AG09309 (cell line): ENCODE measurements around the gene XAF1.
"Not testable (repeated sequence)": the region's sequence is repeated elsewhere in the genome, so short reads cannot be mapped to it uniquely, and the experiment has no call there.

Experiments
- DNase-seq: peaks from one replicate; pipeline ENCODE4 v3.0.0-alpha.2; 2010; ENCODE audit warnings: low read depth
- H3K4me3 ChIP-seq: 2 replicates; pipeline ENCODE4 v1.5.1; 2011; ENCODE audit warnings: mild to moderate bottlenecking, low read depth, low read length, moderate library complexity; ENCODE audit not compliant: control insufficient read depth
- CTCF ChIP-seq: IDR thresholded peaks from 2 replicates; pipeline ENCODE4 v1.5.1; 2011; ENCODE audit warnings: mild to moderate bottlenecking, low read depth, low read length, inconsistent platforms; ENCODE audit not compliant: insufficient read depth, control insufficient read depth; ENCODE audit errors: missing control alignments

Gene XAF1

GRCh38 chr17:6716736-6717135 is 39.1 kb upstream of the XAF1 start:
- TF ChIP-seq CTCF = no peak
- no peak overlapping the region for H3K4me3 ChIP-seq
- DNase-seq = no peak

GRCh38 chr17:6721744-6722143 is 34.1 kb upstream of the XAF1 start:
- TF ChIP-seq CTCF = no peak
- H3K4me3 ChIP-seq = no peak overlapping the region
- no peak for DNase-seq

GRCh38 chr17:6724009-6724408 is 31.8 kb upstream of the XAF1 start:
- DNase-seq = no peak
- no peak for TF ChIP-seq CTCF
- no peak overlapping the region for H3K4me3 ChIP-seq

GRCh38 chr17:6729531-6729930 is 26.3 kb upstream of the XAF1 start:
- DNase-seq = no peak
- TF ChIP-seq CTCF = no peak
- no peak overlapping the region for H3K4me3 ChIP-seq

- not testable (repeated sequence) for H3K4me3 ChIP-seq, DNase-seq
These were observed 9.2 kb upstream of the XAF1 start for GRCh38 chr17:6746665-6747064.

- no peak for TF ChIP-seq CTCF
- no peak overlapping the region for H3K4me3 ChIP-seq
- no peak for DNase-seq
These were observed 7.2 kb upstream of the XAF1 start for GRCh38 chr17:6748617-6749016.

GRCh38 chr17:6749519-6749918 is 6.3 kb upstream of the XAF1 start:
- DNase-seq = no peak
- no peak overlapping the region for H3K4me3 ChIP-seq
- TF ChIP-seq CTCF = no peak
